ENCODE data around the gene CSNK1D. TPM values are rescaled to one million over a fixed set of nuclear protein-coding genes. Genes with fewer than 3 reads are reported as not detected.

Gene CSNK1D
- total RNA-seq, 1 experiment from 2014 or later = 191 TPM

GRCh38 chr17:82231562-82232321 is 41.8 kb downstream of the CSNK1D start:
- Mint-ChIP-seq H3K9me3 (ENCODE audit: unreplicated experiment) (no peaks in the 10 kb centered on the region), H3K27me3 (ENCODE audit: insufficient read depth, unreplicated experiment) (no peaks in the 10 kb centered on the region), H3K36me3 (ENCODE audit: insufficient read depth, unreplicated experiment) (peaks cover 38% of the 10 kb centered on the region), H3K27ac (ENCODE audit: low read depth, unreplicated experiment) (no peak overlapping the region), H3K4me1 (ENCODE audit: insufficient read depth, unreplicated experiment) (no peaks in the 10 kb centered on the region), H3K4me3 (ENCODE audit: unreplicated experiment) (peak overlapping the region; percentile 84)
- intact Hi-C loops (cut with micrococcal nuclease) = no loop called here
- no TSS peak for BruUV-seq (replicated peaks)
- ChIA-PET POLR2A (interaction anchor here (0.7 to 4.5 kb wide), 5 partner anchors 10 to 298 kb away, joined by 3 to 66 read pairs (median 9); no protein-coding TSS in a partner anchor), CTCF (interaction anchor here (0.6 kb wide), 1 partner anchor 1102 kb away, joined by 3 read pairs; no protein-coding TSS in a partner anchor)
- TF ChIP-seq CTCF (IDR thresholded peaks at IDR 0.05; ENCODE audit: unreplicated experiment) = no peak
- DNase-seq (ENCODE audit: unreplicated experiment) = peak; percentile 83

DNA sequence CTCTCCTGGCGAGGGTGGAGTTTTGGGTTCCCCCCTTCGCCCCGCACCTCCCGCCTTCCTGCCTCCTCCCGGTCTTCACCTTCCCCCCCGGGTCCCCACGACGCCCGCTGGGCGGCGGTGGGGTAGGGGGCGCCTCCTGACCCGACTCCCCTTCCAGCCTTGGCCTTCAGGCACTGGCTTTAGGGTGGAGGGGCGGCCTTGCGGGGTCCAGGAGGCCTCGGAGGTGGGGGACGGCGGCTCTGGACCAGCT is 42.3 kb downstream of the CSNK1D start:
- no TSS peak for BruUV-seq (replicated peaks)
- no peak for DNase-seq (ENCODE audit: unreplicated experiment)
- H3K4me3 Mint-ChIP-seq (ENCODE audit: unreplicated experiment) = peak overlapping the region; percentile 84
- CTCF ChIA-PET = interaction anchor here (0.6 kb wide), 1 partner anchor 1101 kb away, joined by 3 read pairs; no protein-coding TSS in a partner anchor
- no peaks in the 10 kb centered on the region for H3K9me3 Mint-ChIP-seq (ENCODE audit: unreplicated experiment)
- no peak overlapping the region for H3K27ac Mint-ChIP-seq (ENCODE audit: low read depth, unreplicated experiment)
- POLR2A ChIA-PET = interaction anchor here (0.7 to 4.5 kb wide), 5 partner anchors 10 to 299 kb away, joined by 3 to 66 read pairs (median 9); no protein-coding TSS in a partner anchor
- intact Hi-C loops (cut with micrococcal nuclease) = no loop called here
- peaks cover 33% of the 10 kb centered on the region for H3K36me3 Mint-ChIP-seq (ENCODE audit: insufficient read depth, unreplicated experiment)
- no peaks in the 10 kb centered on the region for H3K4me1 Mint-ChIP-seq (ENCODE audit: insufficient read depth, unreplicated experiment)
- no peak for TF ChIP-seq CTCF (IDR thresholded peaks at IDR 0.05; ENCODE audit: unreplicated experiment)
- H3K27me3 Mint-ChIP-seq (ENCODE audit: insufficient read depth, unreplicated experiment) = no peaks in the 10 kb centered on the region

GRCh38 chr17:82230609-82231311 is 42.7 kb downstream of the CSNK1D start:
- BruUV-seq (replicated peaks) = no TSS peak
- Mint-ChIP-seq H3K27me3 (ENCODE audit: insufficient read depth, unreplicated experiment) (no peaks in the 10 kb centered on the region), H3K36me3 (ENCODE audit: insufficient read depth, unreplicated experiment) (peaks cover 28% of the 10 kb centered on the region), H3K4me3 (ENCODE audit: unreplicated experiment) (peak overlapping the region; percentile 84), H3K4me1 (ENCODE audit: insufficient read depth, unreplicated experiment) (no peaks in the 10 kb centered on the region), H3K9me3 (ENCODE audit: unreplicated experiment) (no peaks in the 10 kb centered on the region), H3K27ac (ENCODE audit: low read depth, unreplicated experiment) (peak overlapping the region; percentile 72)
- TF ChIP-seq CTCF (IDR thresholded peaks at IDR 0.05; ENCODE audit: unreplicated experiment) = peak; percentile 47
- intact Hi-C loops (cut with micrococcal nuclease) = no loop called here
- DNase-seq (ENCODE audit: unreplicated experiment) = peak; percentile 86
- ChIA-PET POLR2A (interaction anchor here (0.6 to 4.5 kb wide), 11 partner anchors 11 to 310 kb away, joined by 3 to 66 read pairs (median 4); partner anchors contain the start of genes CENPX and LRRC45), CTCF (no interaction called here)
